ENCODE measurements around the gene DDX24. TPM values are rescaled to one million over a fixed set of nuclear protein-coding genes. Genes with fewer than 3 reads are reported as not detected.

DDX24 gene
- total RNA-seq, 1 donor from 2014 or later = 206 TPM

GRCh38 chr14:94031161-94031882, 49.7 kb downstream of the DDX24 start:
- H3K27me3 Mint-ChIP-seq (ENCODE audit: low read depth, unreplicated experiment) = no peaks in the 10 kb centered on the region
- Histone ChIP-seq H3K4me1 (ENCODE audit: insufficient read depth, low read length) (peaks cover 21% of the 10 kb centered on the region), H3K4me2 (ENCODE audit: low read length) (no peak overlapping the region), H3K4me3 (ENCODE audit: insufficient read depth, low read depth, low read length) (no peak overlapping the region), H3K36me3 (ENCODE audit: insufficient read depth, low read length) (no peaks in the 10 kb centered on the region), H3K27me3 (ENCODE audit: insufficient read depth, low read length) (no peaks in the 10 kb centered on the region), H3K27ac (ENCODE audit: low read depth, low read length) (no peak overlapping the region), H2AFZ (ENCODE audit: low read depth, low read length) (no peak overlapping the region), H3K9me3 (ENCODE audit: insufficient read depth, low read depth, low read length) (no peaks in the 10 kb centered on the region), H3K9ac (ENCODE audit: low read length) (no peak overlapping the region), H3K79me2 (ENCODE audit: insufficient read depth, low read length) (no peaks in the 10 kb centered on the region), H4K20me1 (ENCODE audit: insufficient read depth, low read length) (peaks cover 7% of the 10 kb centered on the region)
- H3K4me1 Mint-ChIP-seq (ENCODE audit: low read depth, unreplicated experiment) = no peaks in the 10 kb centered on the region
- no peak for TF ChIP-seq EZH2 (IDR thresholded peaks at IDR 0.05; ENCODE audit: insufficient read depth, low read length)
- no peak for TF ChIP-seq CTCF (IDR thresholded peaks at IDR 0.05; ENCODE audit: insufficient read depth, low read depth, low read length)
- peaks cover 2% of the 10 kb centered on the region for H3K9me3 Mint-ChIP-seq (ENCODE audit: unreplicated experiment)
- no peak for DNase-seq (ENCODE audit: low read depth)
- H3K27ac Mint-ChIP-seq (ENCODE audit: unreplicated experiment) = no peak overlapping the region
- H3K4me3 Mint-ChIP-seq (ENCODE audit: unreplicated experiment) = no peak overlapping the region
- no peak for FAIRE-seq
- peaks cover 4% of the 10 kb centered on the region for H3K36me3 Mint-ChIP-seq (ENCODE audit: low read depth, unreplicated experiment)

- Mint-ChIP-seq H3K27ac (ENCODE audit: unreplicated experiment) (no peak overlapping the region), H3K4me3 (ENCODE audit: unreplicated experiment) (no peak overlapping the region), H3K36me3 (ENCODE audit: low read depth, unreplicated experiment) (peaks cover 4% of the 10 kb centered on the region), H3K4me1 (ENCODE audit: low read depth, unreplicated experiment) (no peaks in the 10 kb centered on the region), H3K9me3 (ENCODE audit: unreplicated experiment) (peaks cover 2% of the 10 kb centered on the region), H3K27me3 (ENCODE audit: low read depth, unreplicated experiment) (no peaks in the 10 kb centered on the region)
- Histone ChIP-seq H4K20me1 (ENCODE audit: insufficient read depth, low read length) (no peaks in the 10 kb centered on the region), H3K9ac (ENCODE audit: low read length) (no peak overlapping the region), H3K4me2 (ENCODE audit: low read length) (no peak overlapping the region), H3K4me3 (ENCODE audit: insufficient read depth, low read depth, low read length) (no peak overlapping the region), H3K36me3 (ENCODE audit: insufficient read depth, low read length) (no peaks in the 10 kb centered on the region), H3K27me3 (ENCODE audit: insufficient read depth, low read length) (no peaks in the 10 kb centered on the region), H3K9me3 (ENCODE audit: insufficient read depth, low read depth, low read length) (no peaks in the 10 kb centered on the region), H2AFZ (ENCODE audit: low read depth, low read length) (no peak overlapping the region), H3K79me2 (ENCODE audit: insufficient read depth, low read length) (no peaks in the 10 kb centered on the region), H3K27ac (ENCODE audit: low read depth, low read length) (no peak overlapping the region), H3K4me1 (ENCODE audit: insufficient read depth, low read length) (peaks cover 25% of the 10 kb centered on the region)
- TF ChIP-seq CTCF (IDR thresholded peaks at IDR 0.05; ENCODE audit: insufficient read depth, low read depth, low read length) (no peak), EZH2 (IDR thresholded peaks at IDR 0.05; ENCODE audit: insufficient read depth, low read length) (no peak)
- no peak for DNase-seq (ENCODE audit: low read depth)
- FAIRE-seq = no peak
These were observed 50.4 kb downstream of the DDX24 start for GRCh38 chr14:94030571-94030970.

- Histone ChIP-seq H3K27ac (ENCODE audit: low read depth, low read length) (no peak overlapping the region), H2AFZ (ENCODE audit: low read depth, low read length) (no peak overlapping the region), H3K27me3 (ENCODE audit: insufficient read depth, low read length) (no peaks in the 10 kb centered on the region), H3K4me2 (ENCODE audit: low read length) (no peak overlapping the region), H3K79me2 (ENCODE audit: insufficient read depth, low read length) (no peaks in the 10 kb centered on the region), H3K9ac (ENCODE audit: low read length) (no peak overlapping the region), H3K9me3 (ENCODE audit: insufficient read depth, low read depth, low read length) (no peaks in the 10 kb centered on the region), H3K4me3 (ENCODE audit: insufficient read depth, low read depth, low read length) (no peak overlapping the region), H4K20me1 (ENCODE audit: insufficient read depth, low read length) (no peaks in the 10 kb centered on the region), H3K36me3 (ENCODE audit: insufficient read depth, low read length) (no peaks in the 10 kb centered on the region), H3K4me1 (ENCODE audit: insufficient read depth, low read length) (peaks cover 26% of the 10 kb centered on the region)
- no peak for TF ChIP-seq CTCF (IDR thresholded peaks at IDR 0.05; ENCODE audit: insufficient read depth, low read depth, low read length)
- DNase-seq (ENCODE audit: low read depth) (no peak), FAIRE-seq (no peak)
- no peak overlapping the region for H3K4me3 Mint-ChIP-seq (ENCODE audit: unreplicated experiment)
- H3K36me3 Mint-ChIP-seq (ENCODE audit: low read depth, unreplicated experiment) = peaks cover 4% of the 10 kb centered on the region
- H3K27me3 Mint-ChIP-seq (ENCODE audit: low read depth, unreplicated experiment) = no peaks in the 10 kb centered on the region
- H3K9me3 Mint-ChIP-seq (ENCODE audit: unreplicated experiment) = peaks cover 2% of the 10 kb centered on the region
- no peaks in the 10 kb centered on the region for H3K4me1 Mint-ChIP-seq (ENCODE audit: low read depth, unreplicated experiment)
- H3K27ac Mint-ChIP-seq (ENCODE audit: unreplicated experiment) = no peak overlapping the region
These were observed 51.3 kb downstream of the DDX24 start for GRCh38 chr14:94029671-94030203.
